Retinal pigment epithelial cell (primary cell): ENCODE data around the gene ERGIC1.
"Not testable (repeated sequence)": the region's sequence is repeated elsewhere in the genome, so short reads cannot be mapped to it uniquely, and the experiment has no call there.

Source experiments
- DNase-seq: peaks from one replicate; pipeline ENCODE4 v3.0.0-alpha.2; 2010; ENCODE audit warnings: low read depth
- H3K4me3 ChIP-seq: 2 replicates; pipeline ENCODE4 v1.5.1; 2011; ENCODE audit warnings: mild to moderate bottlenecking, low read length, control low read depth, moderate library complexity
- TF ChIP-seq, protein P1 (sequence below): conservative IDR thresholded peaks from 2 replicates; pipeline ENCODE4 v1.5.1; 2011; ENCODE audit warnings: low read depth, low read length, control low read depth, inconsistent platforms

The ERGIC1 gene

DNA sequence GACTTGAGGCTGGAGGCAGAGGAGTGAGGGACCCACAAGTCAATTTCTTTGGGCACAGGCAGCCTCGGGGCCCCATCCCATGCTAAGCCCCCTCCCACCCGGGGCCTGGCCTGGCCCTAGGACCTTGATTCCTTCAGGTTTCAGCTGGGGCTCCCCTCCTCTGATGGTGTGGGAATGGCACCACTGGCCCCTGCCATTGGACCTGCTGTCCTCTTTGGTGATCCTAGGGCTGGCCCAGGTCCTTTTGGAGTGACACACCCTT, 10.5 kb downstream of the ERGIC1 start:
- no peak for DNase-seq
- TF ChIP-seq, protein P1, sequence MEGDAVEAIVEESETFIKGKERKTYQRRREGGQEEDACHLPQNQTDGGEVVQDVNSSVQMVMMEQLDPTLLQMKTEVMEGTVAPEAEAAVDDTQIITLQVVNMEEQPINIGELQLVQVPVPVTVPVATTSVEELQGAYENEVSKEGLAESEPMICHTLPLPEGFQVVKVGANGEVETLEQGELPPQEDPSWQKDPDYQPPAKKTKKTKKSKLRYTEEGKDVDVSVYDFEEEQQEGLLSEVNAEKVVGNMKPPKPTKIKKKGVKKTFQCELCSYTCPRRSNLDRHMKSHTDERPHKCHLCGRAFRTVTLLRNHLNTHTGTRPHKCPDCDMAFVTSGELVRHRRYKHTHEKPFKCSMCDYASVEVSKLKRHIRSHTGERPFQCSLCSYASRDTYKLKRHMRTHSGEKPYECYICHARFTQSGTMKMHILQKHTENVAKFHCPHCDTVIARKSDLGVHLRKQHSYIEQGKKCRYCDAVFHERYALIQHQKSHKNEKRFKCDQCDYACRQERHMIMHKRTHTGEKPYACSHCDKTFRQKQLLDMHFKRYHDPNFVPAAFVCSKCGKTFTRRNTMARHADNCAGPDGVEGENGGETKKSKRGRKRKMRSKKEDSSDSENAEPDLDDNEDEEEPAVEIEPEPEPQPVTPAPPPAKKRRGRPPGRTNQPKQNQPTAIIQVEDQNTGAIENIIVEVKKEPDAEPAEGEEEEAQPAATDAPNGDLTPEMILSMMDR = no peak
- H3K4me3 ChIP-seq = no peak overlapping the region

DNA sequence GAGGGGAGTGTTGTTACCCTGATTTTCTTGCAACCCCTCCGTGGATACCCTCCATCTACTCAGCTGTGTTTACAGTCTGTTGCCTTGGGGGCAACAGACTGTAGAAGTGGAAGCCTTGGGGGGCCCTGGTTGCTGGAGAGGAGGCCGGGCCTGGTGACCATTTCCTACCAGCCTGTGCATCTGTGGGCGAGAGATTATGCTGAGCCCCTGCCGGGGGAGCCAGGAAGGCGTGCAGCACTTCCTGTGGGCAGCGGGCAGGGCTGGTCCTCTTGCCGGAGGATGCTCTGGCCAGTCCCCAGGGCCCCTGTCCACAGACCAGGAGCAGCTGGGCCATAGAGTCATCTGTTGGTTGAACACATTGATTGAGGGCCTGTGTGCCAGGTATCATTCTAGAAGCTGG, 11.1 kb downstream of the ERGIC1 start:
- no peak overlapping the region for H3K4me3 ChIP-seq
- DNase-seq = no peak
- TF ChIP-seq, protein P1 = no peak

DNA sequence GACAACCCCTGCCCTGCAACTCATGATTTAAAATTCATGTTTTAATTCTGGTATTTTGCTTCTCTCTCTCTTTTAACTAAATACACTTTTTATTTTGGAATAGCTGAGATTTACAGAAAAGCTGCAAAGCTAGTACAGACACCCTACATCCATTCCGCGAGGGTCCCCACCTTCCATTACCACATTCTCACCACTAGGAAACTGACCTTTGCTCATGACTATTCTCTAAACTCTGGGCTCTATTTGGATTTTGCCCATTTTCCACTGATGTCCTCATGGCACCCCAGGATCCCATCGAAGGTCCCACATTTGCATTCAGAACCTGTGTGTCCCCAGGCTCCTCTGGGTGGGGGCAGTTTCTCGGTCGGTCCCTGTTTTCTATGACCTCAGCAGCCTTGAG, 11.5 kb downstream of the ERGIC1 start:
- TF ChIP-seq, protein P1 = peak; percentile 5
- no peak for DNase-seq
- no peak overlapping the region for H3K4me3 ChIP-seq

DNA sequence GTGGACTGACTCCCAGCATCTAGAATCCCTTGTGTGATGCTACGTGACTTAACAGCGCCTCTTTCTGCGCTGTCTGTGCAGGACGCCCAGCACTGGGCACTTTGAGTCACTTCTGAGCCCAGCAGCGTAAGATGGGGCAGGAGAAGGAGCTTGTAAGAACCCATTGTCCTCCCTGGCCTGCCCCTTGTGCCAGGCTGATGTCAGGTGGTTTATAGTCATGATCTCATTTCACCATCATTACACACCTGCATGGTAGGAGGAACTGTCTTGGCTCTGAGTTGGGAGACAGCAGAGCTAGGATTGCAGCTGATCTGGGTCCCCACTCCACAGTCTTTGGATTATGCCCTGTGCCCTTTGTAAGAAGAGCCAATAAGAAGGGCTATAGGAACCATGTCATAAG, 12.2 kb downstream of the ERGIC1 start:
- H3K4me3 ChIP-seq = no peak overlapping the region
- no peak for DNase-seq
- TF ChIP-seq, protein P1 = no peak

DNA sequence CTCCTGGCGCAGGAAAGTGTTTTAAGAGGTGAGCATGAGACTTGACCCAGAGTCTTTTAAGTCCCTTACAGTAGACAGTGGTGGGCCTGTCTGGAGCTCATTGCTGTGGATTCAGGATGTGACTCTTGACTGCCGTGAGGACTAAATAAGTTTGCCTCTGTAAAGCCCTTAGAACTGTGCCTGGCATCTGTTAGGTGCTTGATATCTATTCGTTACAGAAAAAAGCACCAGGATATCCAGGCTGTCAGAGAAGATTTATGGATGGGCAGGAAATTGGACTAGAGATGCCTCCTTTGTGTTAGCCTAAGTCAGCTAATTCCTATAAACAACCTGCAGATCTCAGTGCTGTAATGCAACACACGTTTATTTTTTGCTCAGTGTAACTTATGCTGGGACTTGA, 12.6 kb downstream of the ERGIC1 start:
- DNase-seq = no peak
- TF ChIP-seq, protein P1 = no peak
- no peak overlapping the region for H3K4me3 ChIP-seq

DNA sequence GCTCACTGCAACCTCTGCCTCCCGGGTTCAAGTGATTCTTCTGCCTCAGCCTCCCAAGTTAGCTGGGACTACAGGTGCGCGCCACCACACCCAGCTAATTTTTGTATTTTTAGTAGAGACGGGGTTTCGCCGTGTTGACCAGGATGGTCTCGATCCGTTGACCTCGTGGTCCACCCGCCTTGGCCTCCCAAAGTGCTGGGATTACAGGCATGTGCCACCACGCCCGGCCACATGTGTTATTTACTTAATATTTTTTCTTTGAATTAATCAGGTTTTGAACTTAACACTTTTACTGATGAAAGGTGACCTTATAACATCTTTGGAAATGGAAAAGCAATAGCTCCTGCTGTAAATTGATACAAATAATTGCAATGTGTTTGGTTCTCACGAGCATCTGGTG, 13.5 kb downstream of the ERGIC1 start:
- DNase-seq, H3K4me3 ChIP-seq: not testable (repeated sequence)

DNA sequence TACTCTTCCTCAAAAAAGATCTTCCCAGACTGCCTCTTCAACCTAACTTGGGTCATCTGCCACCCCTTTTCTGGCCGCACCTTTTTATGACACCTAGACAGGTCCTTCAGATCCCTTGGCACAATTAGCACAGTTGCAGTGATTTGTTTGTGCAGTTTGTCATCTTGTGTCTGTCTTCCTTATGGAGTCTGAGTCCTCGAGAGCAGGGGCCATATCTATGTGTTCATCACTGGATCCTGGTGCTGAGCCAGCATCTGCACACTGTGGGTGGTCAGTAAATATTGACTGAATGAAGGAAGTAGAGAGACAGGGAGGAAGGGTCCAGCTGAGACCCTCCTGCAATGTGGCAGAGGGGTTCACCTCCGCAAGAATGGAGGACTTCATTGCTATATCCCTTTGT, 14.4 kb downstream of the ERGIC1 start:
- DNase-seq = no peak
- TF ChIP-seq, protein P1 = no peak
- no peak overlapping the region for H3K4me3 ChIP-seq
